Chondrocyte (in vitro differentiated cells): ENCODE results near the gene GALNT14. TPM values are rescaled to one million over a fixed set of nuclear protein-coding genes. Genes with fewer than 3 reads are reported as not detected.

Source experiments
- DNase-seq: peaks from one replicate; pipeline ENCODE4 v3.0.0; 2021; ENCODE audit warnings: mixed read lengths, low spot score
- H3K27ac Mint-ChIP-seq: one replicate; pipeline ENCODE4 v1.8.0; 2021; ENCODE audit warnings: mild to moderate bottlenecking, moderate library complexity, mixed read lengths; ENCODE audit not compliant: unreplicated experiment
- H3K27me3 Mint-ChIP-seq: 2 replicates; pipeline ENCODE4 v1.8.0; 2021; ENCODE audit warnings: low read depth, mixed read lengths
- H3K36me3 Mint-ChIP-seq: 2 replicates; pipeline ENCODE4 v1.8.0; 2021; ENCODE audit warnings: low read depth, mixed read lengths
- H3K4me1 Mint-ChIP-seq: 2 replicates; pipeline ENCODE4 v1.8.0; 2021; ENCODE audit warnings: low read depth, mild to moderate bottlenecking, mixed read lengths
- H3K4me3 Mint-ChIP-seq: one replicate; pipeline ENCODE4 v1.8.0; 2021; ENCODE audit warnings: mild to moderate bottlenecking, moderate library complexity, mixed read lengths; ENCODE audit not compliant: unreplicated experiment
- H3K9me3 Mint-ChIP-seq: 2 replicates; pipeline ENCODE4 v1.8.0; 2021; ENCODE audit warnings: low read depth, mixed read lengths
- total RNA-seq: library from RNA; stranded (reverse); gene quantifications from 3 replicates; pipeline ENCODE4 v1.2.1, GENCODE V29; 2021
- TF ChIP-seq, protein P1 (sequence below): fragments of 200-600 bp; sonication (generic); IDR thresholded peaks from 2 replicates; pipeline ENCODE4 v1.5.0; 2021; ENCODE audit warnings: antibody characterized with exemption, mild to moderate bottlenecking, moderate library complexity

GALNT14 gene
- total RNA-seq, 1 donor from 2014 or later = 17.8 TPM

GRCh38 chr2:31075941-31076590 lies 62.2 kb downstream of the GALNT14 start:
- peaks cover 2% of the 10 kb centered on the region for H3K9me3 Mint-ChIP-seq
- peaks cover 21% of the 10 kb centered on the region for H3K27me3 Mint-ChIP-seq
- H3K27ac Mint-ChIP-seq = no peak overlapping the region
- TF ChIP-seq, protein P1, sequence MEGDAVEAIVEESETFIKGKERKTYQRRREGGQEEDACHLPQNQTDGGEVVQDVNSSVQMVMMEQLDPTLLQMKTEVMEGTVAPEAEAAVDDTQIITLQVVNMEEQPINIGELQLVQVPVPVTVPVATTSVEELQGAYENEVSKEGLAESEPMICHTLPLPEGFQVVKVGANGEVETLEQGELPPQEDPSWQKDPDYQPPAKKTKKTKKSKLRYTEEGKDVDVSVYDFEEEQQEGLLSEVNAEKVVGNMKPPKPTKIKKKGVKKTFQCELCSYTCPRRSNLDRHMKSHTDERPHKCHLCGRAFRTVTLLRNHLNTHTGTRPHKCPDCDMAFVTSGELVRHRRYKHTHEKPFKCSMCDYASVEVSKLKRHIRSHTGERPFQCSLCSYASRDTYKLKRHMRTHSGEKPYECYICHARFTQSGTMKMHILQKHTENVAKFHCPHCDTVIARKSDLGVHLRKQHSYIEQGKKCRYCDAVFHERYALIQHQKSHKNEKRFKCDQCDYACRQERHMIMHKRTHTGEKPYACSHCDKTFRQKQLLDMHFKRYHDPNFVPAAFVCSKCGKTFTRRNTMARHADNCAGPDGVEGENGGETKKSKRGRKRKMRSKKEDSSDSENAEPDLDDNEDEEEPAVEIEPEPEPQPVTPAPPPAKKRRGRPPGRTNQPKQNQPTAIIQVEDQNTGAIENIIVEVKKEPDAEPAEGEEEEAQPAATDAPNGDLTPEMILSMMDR = no peak
- no peak overlapping the region for H3K4me3 Mint-ChIP-seq
- H3K4me1 Mint-ChIP-seq = peaks cover 9% of the 10 kb centered on the region
- H3K36me3 Mint-ChIP-seq = no peaks in the 10 kb centered on the region
- no peak for DNase-seq

DNA sequence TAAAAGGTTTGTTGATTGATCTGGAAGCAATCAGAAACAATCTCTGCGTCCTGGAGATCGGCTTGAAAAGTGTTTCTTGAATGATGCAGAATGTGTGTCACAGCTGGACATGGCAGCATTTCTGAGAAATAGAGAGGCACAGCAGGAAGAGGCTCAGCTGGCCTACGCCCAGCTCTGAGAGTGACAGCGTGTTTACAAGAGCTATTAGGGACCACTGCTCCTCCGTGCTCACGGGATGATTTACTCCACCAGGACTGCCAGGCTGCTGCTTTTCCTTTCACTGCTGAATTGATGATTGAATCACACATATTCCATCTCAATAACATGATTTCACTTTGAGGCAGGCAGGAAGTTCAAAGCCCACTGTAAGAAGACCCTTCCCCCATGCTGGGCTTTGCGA lies 62.8 kb downstream of the GALNT14 start:
- TF ChIP-seq, protein P1 = no peak
- Mint-ChIP-seq H3K4me3 (no peak overlapping the region), H3K4me1 (peaks cover 2% of the 10 kb centered on the region), H3K27ac (no peak overlapping the region), H3K9me3 (peaks cover 2% of the 10 kb centered on the region), H3K27me3 (peaks cover 21% of the 10 kb centered on the region), H3K36me3 (no peaks in the 10 kb centered on the region)
- DNase-seq = no peak

GRCh38 chr2:31071741-31072140 lies 66.5 kb downstream of the GALNT14 start:
- no peak overlapping the region for H3K4me3 Mint-ChIP-seq
- no peak overlapping the region for H3K27ac Mint-ChIP-seq
- DNase-seq = no peak
- H3K4me1 Mint-ChIP-seq = no peaks in the 10 kb centered on the region
- peaks cover 16% of the 10 kb centered on the region for H3K27me3 Mint-ChIP-seq
- peaks cover 2% of the 10 kb centered on the region for H3K9me3 Mint-ChIP-seq
- TF ChIP-seq, protein P1 = no peak
- H3K36me3 Mint-ChIP-seq = no peaks in the 10 kb centered on the region

- no peak overlapping the region for H3K4me3 Mint-ChIP-seq
- TF ChIP-seq, protein P1 = no peak
- peaks cover 2% of the 10 kb centered on the region for H3K9me3 Mint-ChIP-seq
- peaks cover 15% of the 10 kb centered on the region for H3K27me3 Mint-ChIP-seq
- H3K36me3 Mint-ChIP-seq = no peaks in the 10 kb centered on the region
- no peak for DNase-seq
- no peaks in the 10 kb centered on the region for H3K4me1 Mint-ChIP-seq
- H3K27ac Mint-ChIP-seq = no peak overlapping the region
Observed at GRCh38 chr2:31070339-31071125, 67.7 kb downstream of the GALNT14 start.

DNA sequence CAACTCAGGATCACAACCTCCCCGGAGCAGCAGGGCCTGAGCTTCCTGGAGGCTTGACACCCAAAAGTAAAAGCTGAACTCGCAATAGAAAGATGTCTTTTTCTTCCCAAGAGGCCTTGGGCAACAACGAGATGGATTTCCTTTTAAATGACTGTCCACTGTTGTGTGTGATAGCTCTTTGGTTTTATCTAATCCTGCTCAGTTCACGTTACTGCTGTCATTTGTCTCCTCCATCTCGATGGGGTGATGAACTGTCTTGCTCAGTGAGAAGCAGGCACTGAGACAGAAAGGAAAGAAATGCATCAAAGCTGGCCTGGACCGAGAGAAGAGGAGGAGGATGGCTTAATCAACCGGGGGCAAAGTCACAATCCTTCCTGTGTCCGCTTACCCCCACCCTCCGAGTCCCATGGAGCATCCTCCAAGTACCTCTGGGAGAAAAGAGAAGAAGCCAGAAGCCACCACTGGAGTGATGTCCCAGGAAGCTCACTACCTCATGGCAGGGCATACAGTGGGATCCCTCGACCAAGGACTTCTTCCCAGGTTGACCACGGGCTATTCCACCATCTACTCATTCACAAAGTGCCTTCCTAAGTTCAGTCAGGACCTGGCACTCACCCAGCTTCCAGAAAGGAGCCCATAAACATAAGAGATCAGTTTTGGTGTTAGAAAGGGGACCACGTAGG lies 68.5 kb downstream of the GALNT14 start:
- no peak for DNase-seq
- Mint-ChIP-seq H3K4me1 (no peaks in the 10 kb centered on the region), H3K27ac (no peak overlapping the region), H3K9me3 (peaks cover 2% of the 10 kb centered on the region), H3K36me3 (no peaks in the 10 kb centered on the region), H3K4me3 (no peak overlapping the region), H3K27me3 (peaks cover 14% of the 10 kb centered on the region)
- TF ChIP-seq, protein P1 = no peak
